HCT116 (cell line): ENCODE measurements around the gene EFEMP2. TPM values are rescaled to one million over a fixed set of nuclear protein-coding genes. Genes with fewer than 3 reads are reported as not detected.

ENCODE experiments used
- ATAC-seq: fragments of 200-7000 bp; cut with Tn5 transposase; 2 replicates; pipeline ENCODE4 v1.9.1; 2020; ENCODE audit warnings: mild to moderate bottlenecking, moderate library complexity
- BruUV-seq: library from RNA; stranded (reverse); fragments of 400-500 nt; replicated peaks from 2 replicates; lab custom pipeline; 2021; lab: Mats Ljungman, UMichigan
- CTCF ChIA-PET: fragments of 300-600 bp; sonication (Branson Sonifier 250); formaldehyde crosslinking; loops from one replicate; lab custom pipeline; 2021; ENCODE audit warnings: antibody characterized with exemption; lab: Charles Lee
- POLR2A ChIA-PET: fragments of 300-600, 350-600 bp; sonication (Branson Sonifier 250); formaldehyde crosslinking; loops from one replicate; lab custom pipeline; 2021; ENCODE audit warnings: antibody characterized with exemption; lab: Charles Lee
- RAD21 ChIA-PET, 2 experiments: fragments of 300-600 bp; sonication (Branson Sonifier 250); formaldehyde crosslinking; loops; one replicate each; lab custom pipeline; 2023; ENCODE audit warnings: low total read pairs in 2 of 2; ENCODE audit not compliant: uncharacterized antibody in 2 of 2, unreplicated experiment in 2 of 2, low non-redundant PET in 1 of 2; lab: Charles Lee
- DNase-seq: peaks from one replicate; pipeline ENCODE4 v3.0.0-alpha.2; 2010; ENCODE audit warnings: low read depth, low spot score
- H2AFZ ChIP-seq: fragments of 200-600 bp; shearing (Covaris generic), sonication (generic); 2 replicates; pipeline ENCODE4 v1.6.1; 2017; ENCODE audit warnings: low read depth, mixed run types, mixed read lengths, antibody characterized with exemption, low read length; ENCODE audit not compliant: poor library complexity, severe bottlenecking
- H3K27ac ChIP-seq: 2 replicates; pipeline ENCODE4 v1.5.1; 2012; ENCODE audit warnings: low read depth, low read length
- H3K27me3 ChIP-seq: fragments of 200-600 bp; sonication (generic); 2 replicates; pipeline ENCODE4 v1.6.1; 2016; ENCODE audit warnings: mixed run types, low read length, mixed read lengths; ENCODE audit not compliant: insufficient read depth
- H3K36me3 ChIP-seq, 2 experiments: fragments of 200-500 bp in 1 of 2; fragments of 200-600 bp in 1 of 2; sonication (Bioruptor generic) in 1 of 2; sonication (generic) in 1 of 2; 2 replicates each; pipeline versions ENCODE4 v1.5.1 to v1.6.1; 2014 to 2016; ENCODE audit warnings: low read length in 2 of 2, inconsistent platforms in 1 of 2, mixed read lengths in 1 of 2, mixed run types in 1 of 2; ENCODE audit not compliant: insufficient read depth in 2 of 2, control insufficient read depth in 1 of 2
- H3K4me1 ChIP-seq, 2 experiments: fragments of 200-600 bp in 1 of 2; sonication (generic) in 1 of 2; 2 replicates each; pipeline versions ENCODE4 v1.5.1 to v1.6.1; 2012 to 2017; ENCODE audit warnings: low read length in 2 of 2, inconsistent platforms in 1 of 2, mild to moderate bottlenecking in 1 of 2, mixed read lengths in 1 of 2, mixed run types in 1 of 2, moderate library complexity in 1 of 2; ENCODE audit not compliant: insufficient read depth in 2 of 2, control insufficient read depth in 1 of 2
- H3K4me2 ChIP-seq: fragments of 200-600 bp; sonication (generic); 2 replicates; pipeline ENCODE4 v1.6.1; 2017; ENCODE audit warnings: mixed run types, low read length, mixed read lengths
- H3K4me3 ChIP-seq, 2 experiments: fragments of 200-600 bp in 1 of 2; sonication (generic) in 1 of 2; replicated peaks in 1 of 2; 2 replicates each; pipeline ENCODE4 v1.5.1; 2011 to 2016; ENCODE audit warnings: low read length in 2 of 2, control low read depth in 1 of 2, low read depth in 1 of 2, mild to moderate bottlenecking in 1 of 2, mixed read lengths in 1 of 2, mixed run types in 1 of 2
- H3K79me2 ChIP-seq: fragments of 200-600 bp; sonication (generic); 2 replicates; pipeline ENCODE4 v1.6.1; 2017; ENCODE audit warnings: mild to moderate bottlenecking, mixed run types, low read length, moderate library complexity, mixed read lengths; ENCODE audit not compliant: insufficient read depth
- H3K9ac ChIP-seq: fragments of 200-600 bp; sonication (generic); 2 replicates; pipeline ENCODE4 v1.6.1; 2016; ENCODE audit warnings: low read length, mixed read lengths
- H3K9me2 ChIP-seq: fragments of 200-600 bp; sonication (generic), shearing (Covaris generic); 2 replicates; pipeline ENCODE4 v1.6.1; 2017; ENCODE audit warnings: mixed run types, mild to moderate bottlenecking, moderate library complexity; ENCODE audit not compliant: insufficient read depth
- H3K9me3 ChIP-seq, 2 experiments: fragments of 200-500 bp in 1 of 2; fragments of 200-600 bp in 1 of 2; sonication (Bioruptor generic) in 1 of 2; sonication (generic) in 1 of 2; 2 replicates each; pipeline ENCODE4 v1.6.1; 2014 to 2017; ENCODE audit warnings: low read length in 2 of 2, mixed read lengths in 2 of 2, inconsistent platforms in 1 of 2, low read depth in 1 of 2, mild to moderate bottlenecking in 1 of 2, mixed run types in 1 of 2, moderate library complexity in 1 of 2; ENCODE audit not compliant: control insufficient read depth in 1 of 2, insufficient read depth in 1 of 2
- H4K20me1 ChIP-seq: fragments of 200-600 bp; sonication (generic), shearing (Covaris generic); 2 replicates; pipeline ENCODE4 v1.6.1; 2017; ENCODE audit warnings: mixed run types, mild to moderate bottlenecking, moderate library complexity; ENCODE audit not compliant: insufficient read depth
- CEBPB ChIP-seq: IDR thresholded peaks from 2 replicates; pipeline ENCODE4 v1.6.1; 2012; ENCODE audit warnings: low read depth
- ELF1 ChIP-seq: IDR thresholded peaks from 2 replicates; pipeline ENCODE4 v1.6.1; 2012; ENCODE audit warnings: low read depth, borderline replicate concordance
- JUND ChIP-seq: IDR thresholded peaks from 2 replicates; pipeline ENCODE4 v1.6.1; 2012
- POLR2AphosphoS5 ChIP-seq: IDR thresholded peaks from 2 replicates; pipeline ENCODE4 v1.6.1; 2011; ENCODE audit warnings: mild to moderate bottlenecking, low read depth, low read length, moderate library complexity
- SP1 ChIP-seq: IDR thresholded peaks from 2 replicates; pipeline ENCODE4 v1.6.1; 2012; ENCODE audit warnings: low read depth
- TCF7L2 ChIP-seq: IDR thresholded peaks from 2 replicates; pipeline ENCODE4 v1.7.0; 2011; ENCODE audit warnings: borderline replicate concordance, inconsistent platforms; ENCODE audit not compliant: insufficient read depth, insufficient read length; ENCODE audit errors: extremely low read depth
- ZFX ChIP-seq: fragments of 450-650 bp; IDR thresholded peaks from 2 replicates; pipeline ENCODE4 v1.6.1; 2017
- intact Hi-C: fragments of 100-400 bp; cut with micrococcal nuclease; formaldehyde crosslinking; loops from 2 replicates; pipeline ENCODE4 v1.10.0; 2022
- total RNA-seq: library from RNA; stranded (reverse); gene quantifications from one replicate; pipeline ENCODE4 v1.2.1, GENCODE V29; 2021; ENCODE audit not compliant: unreplicated experiment
- TF ChIP-seq, protein P1 (sequence below): IDR thresholded peaks from 2 replicates; pipeline ENCODE4 v1.6.1; 2011; ENCODE audit warnings: mild to moderate bottlenecking, low read length, moderate library complexity; ENCODE audit not compliant: insufficient replicate concordance; ENCODE audit errors: extremely low read depth
- TF ChIP-seq, protein P2 (sequence below), 3 experiments: fragments of 200-600 bp in 1 of 3; sonication (generic) in 1 of 3; IDR thresholded peaks in 2 of 3; conservative IDR thresholded peaks in 1 of 3; 2 replicates each; pipeline ENCODE4 v1.5.1; 2012 to 2017; ENCODE audit warnings: low read depth in 2 of 3, low read length in 2 of 3, antibody characterized with exemption in 1 of 3, borderline replicate concordance in 1 of 3, control low read depth in 1 of 3, mild to moderate bottlenecking in 1 of 3, mixed read lengths in 1 of 3, mixed run types in 1 of 3, moderate library complexity in 1 of 3; ENCODE audit not compliant: insufficient read depth in 1 of 3
- TF ChIP-seq, protein P3 (sequence below): IDR thresholded peaks from 2 replicates; pipeline ENCODE4 v1.6.1; 2012
- TF ChIP-seq, protein P4 (sequence below): IDR thresholded peaks from 2 replicates; pipeline ENCODE4 v1.6.1; 2012; ENCODE audit warnings: low read depth

EFEMP2 gene
- total RNA-seq, 1 experiment from 2014 or later: 8.4 TPM

DNA sequence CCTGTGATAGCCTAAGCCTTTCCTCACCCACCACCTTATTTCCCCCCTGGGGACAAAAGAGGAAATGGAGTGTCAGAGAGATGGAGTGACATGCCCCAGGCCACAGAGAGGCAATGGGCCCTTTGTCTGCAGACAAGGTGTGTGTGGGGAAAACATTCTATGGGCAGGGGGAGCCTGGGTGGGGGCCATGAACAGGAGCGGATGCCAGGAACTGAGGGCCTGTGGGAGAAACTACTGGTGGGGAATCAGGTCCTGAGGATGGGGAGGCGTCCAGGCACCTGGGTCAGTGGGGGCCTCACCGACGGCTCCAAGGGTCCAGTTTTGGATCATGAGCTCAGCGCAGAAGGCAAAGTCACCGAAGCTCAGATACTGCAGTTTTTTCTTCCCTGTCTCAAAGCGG, 12.6 kb upstream of the EFEMP2 start:
- Histone ChIP-seq H3K4me3 (no peak overlapping the region), H3K9ac (no peak overlapping the region), H3K4me1 (peaks cover 15 to 43% of the 10 kb centered on the region in 2 experiments), H4K20me1 (no peaks in the 10 kb centered on the region), H3K36me3 (peaks cover 14 to 50% of the 10 kb centered on the region in 2 experiments), H3K27ac (no peak overlapping the region), H3K9me3 (no peaks in the 10 kb centered on the region), H3K4me2 (no peak overlapping the region), H3K79me2 (peaks cover 39% of the 10 kb centered on the region), H2AFZ (no peak overlapping the region), H3K27me3 (no peaks in the 10 kb centered on the region), H3K9me2 (no peaks in the 10 kb centered on the region)
- DNase-seq (no peak), ATAC-seq (no peak)
- TF ChIP-seq JUND: no peak
- no peak for TF ChIP-seq POLR2AphosphoS5
- no peak for TF ChIP-seq ZFX
- TF ChIP-seq, protein P1, sequence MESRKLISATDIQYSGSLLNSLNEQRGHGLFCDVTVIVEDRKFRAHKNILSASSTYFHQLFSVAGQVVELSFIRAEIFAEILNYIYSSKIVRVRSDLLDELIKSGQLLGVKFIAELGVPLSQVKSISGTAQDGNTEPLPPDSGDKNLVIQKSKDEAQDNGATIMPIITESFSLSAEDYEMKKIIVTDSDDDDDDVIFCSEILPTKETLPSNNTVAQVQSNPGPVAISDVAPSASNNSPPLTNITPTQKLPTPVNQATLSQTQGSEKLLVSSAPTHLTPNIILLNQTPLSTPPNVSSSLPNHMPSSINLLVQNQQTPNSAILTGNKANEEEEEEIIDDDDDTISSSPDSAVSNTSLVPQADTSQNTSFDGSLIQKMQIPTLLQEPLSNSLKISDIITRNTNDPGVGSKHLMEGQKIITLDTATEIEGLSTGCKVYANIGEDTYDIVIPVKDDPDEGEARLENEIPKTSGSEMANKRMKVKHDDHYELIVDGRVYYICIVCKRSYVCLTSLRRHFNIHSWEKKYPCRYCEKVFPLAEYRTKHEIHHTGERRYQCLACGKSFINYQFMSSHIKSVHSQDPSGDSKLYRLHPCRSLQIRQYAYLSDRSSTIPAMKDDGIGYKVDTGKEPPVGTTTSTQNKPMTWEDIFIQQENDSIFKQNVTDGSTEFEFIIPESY: no peak
- TF ChIP-seq, protein P2, sequence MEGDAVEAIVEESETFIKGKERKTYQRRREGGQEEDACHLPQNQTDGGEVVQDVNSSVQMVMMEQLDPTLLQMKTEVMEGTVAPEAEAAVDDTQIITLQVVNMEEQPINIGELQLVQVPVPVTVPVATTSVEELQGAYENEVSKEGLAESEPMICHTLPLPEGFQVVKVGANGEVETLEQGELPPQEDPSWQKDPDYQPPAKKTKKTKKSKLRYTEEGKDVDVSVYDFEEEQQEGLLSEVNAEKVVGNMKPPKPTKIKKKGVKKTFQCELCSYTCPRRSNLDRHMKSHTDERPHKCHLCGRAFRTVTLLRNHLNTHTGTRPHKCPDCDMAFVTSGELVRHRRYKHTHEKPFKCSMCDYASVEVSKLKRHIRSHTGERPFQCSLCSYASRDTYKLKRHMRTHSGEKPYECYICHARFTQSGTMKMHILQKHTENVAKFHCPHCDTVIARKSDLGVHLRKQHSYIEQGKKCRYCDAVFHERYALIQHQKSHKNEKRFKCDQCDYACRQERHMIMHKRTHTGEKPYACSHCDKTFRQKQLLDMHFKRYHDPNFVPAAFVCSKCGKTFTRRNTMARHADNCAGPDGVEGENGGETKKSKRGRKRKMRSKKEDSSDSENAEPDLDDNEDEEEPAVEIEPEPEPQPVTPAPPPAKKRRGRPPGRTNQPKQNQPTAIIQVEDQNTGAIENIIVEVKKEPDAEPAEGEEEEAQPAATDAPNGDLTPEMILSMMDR (IDR thresholded peaks at IDR 0.05 in 2 of 3, conservative IDR thresholded peaks at IDR 0.05 in 1 of 3; ENCODE audit: borderline replicate concordance in 1 of 3, insufficient read depth in 1 of 3, low read depth in 2 of 3, low read length in 2 of 3): no peak
- TF ChIP-seq, protein P3, sequence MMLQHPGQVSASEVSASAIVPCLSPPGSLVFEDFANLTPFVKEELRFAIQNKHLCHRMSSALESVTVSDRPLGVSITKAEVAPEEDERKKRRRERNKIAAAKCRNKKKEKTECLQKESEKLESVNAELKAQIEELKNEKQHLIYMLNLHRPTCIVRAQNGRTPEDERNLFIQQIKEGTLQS: no peak
- TF ChIP-seq TCF7L2: no peak
- TF ChIP-seq, protein P4, sequence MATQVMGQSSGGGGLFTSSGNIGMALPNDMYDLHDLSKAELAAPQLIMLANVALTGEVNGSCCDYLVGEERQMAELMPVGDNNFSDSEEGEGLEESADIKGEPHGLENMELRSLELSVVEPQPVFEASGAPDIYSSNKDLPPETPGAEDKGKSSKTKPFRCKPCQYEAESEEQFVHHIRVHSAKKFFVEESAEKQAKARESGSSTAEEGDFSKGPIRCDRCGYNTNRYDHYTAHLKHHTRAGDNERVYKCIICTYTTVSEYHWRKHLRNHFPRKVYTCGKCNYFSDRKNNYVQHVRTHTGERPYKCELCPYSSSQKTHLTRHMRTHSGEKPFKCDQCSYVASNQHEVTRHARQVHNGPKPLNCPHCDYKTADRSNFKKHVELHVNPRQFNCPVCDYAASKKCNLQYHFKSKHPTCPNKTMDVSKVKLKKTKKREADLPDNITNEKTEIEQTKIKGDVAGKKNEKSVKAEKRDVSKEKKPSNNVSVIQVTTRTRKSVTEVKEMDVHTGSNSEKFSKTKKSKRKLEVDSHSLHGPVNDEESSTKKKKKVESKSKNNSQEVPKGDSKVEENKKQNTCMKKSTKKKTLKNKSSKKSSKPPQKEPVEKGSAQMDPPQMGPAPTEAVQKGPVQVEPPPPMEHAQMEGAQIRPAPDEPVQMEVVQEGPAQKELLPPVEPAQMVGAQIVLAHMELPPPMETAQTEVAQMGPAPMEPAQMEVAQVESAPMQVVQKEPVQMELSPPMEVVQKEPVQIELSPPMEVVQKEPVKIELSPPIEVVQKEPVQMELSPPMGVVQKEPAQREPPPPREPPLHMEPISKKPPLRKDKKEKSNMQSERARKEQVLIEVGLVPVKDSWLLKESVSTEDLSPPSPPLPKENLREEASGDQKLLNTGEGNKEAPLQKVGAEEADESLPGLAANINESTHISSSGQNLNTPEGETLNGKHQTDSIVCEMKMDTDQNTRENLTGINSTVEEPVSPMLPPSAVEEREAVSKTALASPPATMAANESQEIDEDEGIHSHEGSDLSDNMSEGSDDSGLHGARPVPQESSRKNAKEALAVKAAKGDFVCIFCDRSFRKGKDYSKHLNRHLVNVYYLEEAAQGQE: no peak
- no peak for TF ChIP-seq CEBPB
- no peak for TF ChIP-seq ELF1
- no peak for TF ChIP-seq SP1
- CTCF ChIA-PET: interaction anchor here (1.0 to 3.1 kb wide), 25 partner anchors 11 to 270 kb away, joined by 3 to 38 read pairs (median 5); partner anchors contain the start of genes AP5B1, FOSL1, KAT5 and MUS81
- POLR2A ChIA-PET: interaction anchor here (0.8 to 1.6 kb wide), 8 partner anchors 8 to 174 kb away, joined by 3 to 9 read pairs (median 4); partner anchors contain the start of genes CFL1 and KAT5
- intact Hi-C loops: no loop called here
- RAD21 ChIA-PET: interaction anchor here in 1 of 2 experiments (0.6 to 1.3 kb wide), 3 partner anchors 58 to 137 kb away, joined by 3 to 4 read pairs (median 3); no protein-coding TSS in a partner anchor
- BruUV-seq: no TSS peak
